ENCODE results near the gene STARD13. TPM values are rescaled to one million over a fixed set of nuclear protein-coding genes. Genes with fewer than 3 reads are reported as not detected.

STARD13 gene
- total RNA-seq, 1 experiment from 2014 or later, result 1.6 TPM

DNA sequence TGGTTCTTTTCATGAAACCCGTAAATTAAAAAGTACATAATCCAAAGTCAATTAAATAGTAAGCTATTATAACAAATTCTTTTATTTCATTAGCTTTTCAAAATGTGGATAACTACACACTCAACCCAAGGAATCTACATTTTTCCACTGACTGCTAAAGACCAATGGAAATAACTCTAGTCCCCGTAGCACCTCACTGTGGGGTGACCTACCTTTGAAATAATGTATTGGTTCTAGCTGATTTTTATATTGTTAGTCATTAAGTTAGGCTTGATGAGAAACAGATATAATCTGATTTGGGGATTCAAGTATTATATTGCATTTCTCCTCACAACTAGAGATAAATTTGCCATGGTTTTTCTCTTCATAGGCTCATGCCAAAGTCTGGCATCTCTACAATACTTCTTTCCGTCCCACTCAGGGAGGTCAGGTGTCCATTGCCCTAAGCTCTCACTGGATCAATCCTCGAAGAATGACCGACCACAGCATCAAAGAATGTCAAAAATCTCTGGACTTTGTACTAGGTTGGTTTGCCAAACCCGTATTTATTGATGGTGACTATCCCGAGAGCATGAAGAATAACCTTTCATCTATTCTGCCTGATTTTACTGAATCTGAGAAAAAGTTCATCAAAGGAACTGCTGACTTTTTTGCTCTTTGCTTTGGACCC lies 232.0 kb downstream of the STARD13 start:
- no peak for DNase-seq (ENCODE audit: low spot score)

Data from H4 (cell line).